Measurements from ENCODE around the gene ZMYM2.

The ZMYM2 gene

GRCh38 chr13:20109037-20109436 lies 150.5 kb downstream of the ZMYM2 start:
- no peak for DNase-seq

GRCh38 chr13:20114066-20114610 lies 155.6 kb downstream of the ZMYM2 start:
- DNase-seq, result no peak

GRCh38 chr13:20116213-20116612 lies 157.7 kb downstream of the ZMYM2 start:
- DNase-seq, result no peak

GRCh38 chr13:20118268-20119140 lies 160.0 kb downstream of the ZMYM2 start:
- DNase-seq, result peak; percentile 33

- no peak for DNase-seq
These were observed 161.4 kb downstream of the ZMYM2 start for GRCh38 chr13:20119960-20120359.

- no peak for DNase-seq
These were observed 162.6 kb downstream of the ZMYM2 start for GRCh38 chr13:20121159-20121525.

GRCh38 chr13:20124303-20124702 lies 165.8 kb downstream of the ZMYM2 start:
- no peak for DNase-seq

- DNase-seq, result no peak
These were observed 166.7 kb downstream of the ZMYM2 start for GRCh38 chr13:20125129-20125782.

- no peak for DNase-seq
These were observed 167.2 kb downstream of the ZMYM2 start for GRCh38 chr13:20125783-20126165.

GRCh38 chr13:20126541-20127261 lies 168.2 kb downstream of the ZMYM2 start:
- no peak for DNase-seq

- DNase-seq, result no peak
These were observed 168.7 kb downstream of the ZMYM2 start for GRCh38 chr13:20127262-20127561.

- peak; percentile 18 for DNase-seq
These were observed 169.3 kb downstream of the ZMYM2 start for GRCh38 chr13:20127562-20128458.

- DNase-seq, result no peak
These were observed 170.0 kb downstream of the ZMYM2 start for GRCh38 chr13:20128459-20128931.

- no peak for DNase-seq
These were observed 170.5 kb downstream of the ZMYM2 start for GRCh38 chr13:20129076-20129475.

GRCh38 chr13:20130012-20130411 lies 171.5 kb downstream of the ZMYM2 start:
- DNase-seq, result no peak

GRCh38 chr13:20130652-20131051 lies 172.1 kb downstream of the ZMYM2 start:
- no peak for DNase-seq

GRCh38 chr13:20131057-20131832 lies 172.7 kb downstream of the ZMYM2 start:
- DNase-seq, result no peak

GRCh38 chr13:20132052-20132634 lies 173.6 kb downstream of the ZMYM2 start:
- no peak for DNase-seq

GRCh38 chr13:20134732-20135131 lies 176.2 kb downstream of the ZMYM2 start:
- no peak for DNase-seq

GRCh38 chr13:20136781-20137703 lies 178.5 kb downstream of the ZMYM2 start:
- DNase-seq, result no peak

All from activated effector memory CD4-positive, alpha-beta T cell treated with Interleukin-2 at 50 U/mL for 16 hours (primary cell).